Activated T-cell treated with anti-CD3 and anti-CD28 coated beads, Interleukin-2, amount 50 U/mL, for 48 hours (primary cell): ENCODE results near the gene PCID2.
"Not testable (repeated sequence)": the region's sequence is repeated elsewhere in the genome, so short reads cannot be mapped to it uniquely, and the experiment has no call there.

Source experiments
- DNase-seq, 2 experiments: peaks; one replicate each; pipeline ENCODE4 v3.0.0-alpha.2; 2020

Gene PCID2

GRCh38 chr13:113162783-113163685, 45.4 kb downstream of the PCID2 start:
- DNase-seq = peak in 1 of 2 experiments; percentile 29

- DNase-seq = not testable (repeated sequence)
Observed at GRCh38 chr13:113161975-113162374, 46.5 kb downstream of the PCID2 start.

- peak in 1 of 2 experiments; percentile 25 for DNase-seq
Observed at GRCh38 chr13:113161433-113161832, 47.0 kb downstream of the PCID2 start.

- DNase-seq = no peak
Observed at GRCh38 chr13:113160983-113161382, 47.5 kb downstream of the PCID2 start.

GRCh38 chr13:113159701-113160100, 48.8 kb downstream of the PCID2 start:
- DNase-seq = no peak

GRCh38 chr13:113158946-113159345, 49.5 kb downstream of the PCID2 start:
- no peak for DNase-seq

- no peak for DNase-seq
Observed at GRCh38 chr13:113157929-113158747, 50.3 kb downstream of the PCID2 start, which contains the start of gene PROZ. Gene PROZ (plus strand): TSS chr13:113158648. CDS start chr13:113158661, 13 bp downstream.

GRCh38 chr13:113157206-113157928, 51.1 kb downstream of the PCID2 start:
- no peak for DNase-seq

- DNase-seq = no peak
Observed at GRCh38 chr13:113155982-113156655, 52.4 kb downstream of the PCID2 start.

GRCh38 chr13:113155201-113155600, 53.3 kb downstream of the PCID2 start:
- no peak for DNase-seq

GRCh38 chr13:113153810-113154748, 54.4 kb downstream of the PCID2 start:
- peak; percentile 59 to 65 for DNase-seq

GRCh38 chr13:113152984-113153809, 55.3 kb downstream of the PCID2 start:
- DNase-seq = peak; percentile 38 to 46

GRCh38 chr13:113152691-113152983, 55.8 kb downstream of the PCID2 start:
- DNase-seq = no peak

- peak; percentile 39 to 41 for DNase-seq
Observed at GRCh38 chr13:113151745-113152690, 56.5 kb downstream of the PCID2 start.

- no peak for DNase-seq
Observed at GRCh38 chr13:113150550-113151365, 57.7 kb downstream of the PCID2 start.

- DNase-seq = no peak
Observed at GRCh38 chr13:113149711-113150549, 58.5 kb downstream of the PCID2 start.

- DNase-seq = no peak
Observed at GRCh38 chr13:113148940-113149503, 59.4 kb downstream of the PCID2 start.
